HG03025 (cell line): ENCODE results near the gene MTLN.
"Not testable (repeated sequence)": the region's sequence is repeated elsewhere in the genome, so short reads cannot be mapped to it uniquely, and the experiment has no call there.

Experiments used
- ATAC-seq: cut with Tn5 transposase; IDR thresholded peaks from one replicate; pipeline ENCODE4 v1.9.1; 2021; ENCODE audit warnings: mild to moderate bottlenecking, moderate library complexity; ENCODE audit not compliant: unreplicated experiment, low FRiP score

Gene MTLN

DNA sequence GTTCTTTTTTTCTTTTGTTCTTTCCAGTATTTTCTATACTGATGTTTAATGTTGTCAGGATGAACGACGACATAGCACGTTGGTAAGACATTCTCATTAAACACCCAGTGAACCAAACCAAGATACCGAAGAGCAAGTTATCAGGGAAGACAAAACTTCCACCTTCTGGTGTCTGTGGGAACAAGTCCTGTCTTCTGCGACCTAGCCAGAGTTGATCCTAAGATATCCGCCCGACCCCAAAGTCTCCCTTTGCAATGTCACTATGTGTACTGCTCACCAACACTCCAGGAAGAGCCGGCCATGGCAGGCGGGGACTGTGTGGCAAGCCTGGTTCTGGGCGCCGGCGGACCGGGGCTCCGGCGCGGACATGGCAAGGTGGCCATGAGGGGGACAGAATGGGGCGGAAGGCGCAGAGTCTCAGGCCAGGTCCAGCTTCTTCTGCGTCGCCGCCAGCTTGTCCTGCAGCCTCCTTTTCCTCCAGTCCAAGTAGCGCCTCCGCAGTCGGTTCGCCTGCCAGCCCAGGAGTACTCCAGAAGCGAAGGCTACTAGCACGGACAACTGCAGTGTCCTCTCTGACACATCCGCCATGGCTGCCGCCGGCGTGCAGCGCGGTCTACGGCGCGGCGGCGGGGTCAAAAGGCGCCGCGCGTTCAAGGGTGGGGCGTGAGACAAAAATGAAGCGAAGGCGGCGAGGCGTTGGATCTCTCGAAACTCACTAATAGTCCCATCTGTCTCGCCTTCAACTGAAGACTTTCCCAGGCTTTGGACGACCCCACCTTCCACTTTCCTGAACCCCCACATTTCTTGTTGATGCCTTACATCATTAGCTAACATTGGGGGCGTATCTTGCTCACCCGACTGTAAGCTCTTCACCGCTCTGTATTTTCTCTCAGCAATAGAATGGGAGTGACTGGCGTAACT lies at the start of gene MTLN:
MTLN (minus strand) TSS at position 610 of the 921 bp plus-strand sequence; CDS start at position 588, 22 bp downstream.
- ATAC-seq = peak; percentile 77

DNA sequence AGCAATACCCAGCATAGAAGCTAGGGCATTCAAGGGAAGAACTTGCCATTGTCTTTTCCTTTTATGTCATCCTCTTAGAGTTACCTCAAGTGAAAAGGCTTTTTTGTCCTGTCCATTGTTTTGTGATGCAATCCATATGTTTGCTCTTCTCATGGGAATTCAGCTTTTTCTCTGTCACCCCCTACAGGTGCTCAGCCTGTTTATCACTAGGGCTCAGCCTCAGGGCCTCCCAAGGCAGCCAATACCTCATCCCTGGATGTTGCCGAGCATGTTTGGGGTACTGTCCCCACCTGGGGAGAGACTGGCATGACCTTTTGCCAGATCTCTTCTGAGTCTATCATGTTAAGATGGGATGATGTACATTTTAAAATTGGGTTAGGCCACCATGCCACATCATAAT lies 49.6 kb upstream of the MTLN start:
- not testable (repeated sequence) for ATAC-seq

DNA sequence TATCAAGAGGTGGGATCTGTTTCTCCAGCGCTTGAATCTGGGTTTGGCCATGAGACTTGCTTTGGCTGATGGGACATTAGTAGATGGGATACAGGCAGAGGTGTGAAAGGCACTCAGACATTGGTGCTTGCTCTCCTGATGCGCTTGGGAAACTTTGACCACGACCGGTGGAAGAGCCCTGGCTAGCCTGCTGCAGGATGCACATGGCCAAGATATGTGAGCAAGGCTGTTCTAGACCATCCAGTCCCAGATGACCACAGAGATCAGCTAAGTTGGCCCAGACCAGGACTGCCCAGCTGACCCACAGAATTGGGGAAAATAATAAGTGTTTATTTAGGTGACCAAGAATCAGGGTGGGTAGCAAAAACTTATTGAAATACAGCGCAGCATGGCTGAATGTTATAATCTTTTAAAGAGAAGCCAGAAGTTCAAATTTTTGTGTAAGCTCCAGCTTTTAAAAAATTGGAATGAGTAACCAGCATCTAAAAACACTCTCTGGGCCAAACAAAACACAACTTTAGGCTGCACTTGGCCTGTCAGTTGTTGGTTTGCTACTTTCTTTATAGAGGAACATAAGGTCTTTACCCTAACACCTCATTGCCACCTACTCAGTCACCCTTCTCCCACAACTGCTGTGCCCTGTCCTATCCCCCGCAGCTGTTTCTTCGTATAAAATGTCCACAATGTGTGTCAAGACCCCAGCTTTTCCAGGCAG lies 35.9 kb upstream of the MTLN start:
- not testable (repeated sequence) for ATAC-seq

- ATAC-seq = not testable (repeated sequence)
These were observed 33.4 kb upstream of the MTLN start for GRCh38 chr2:110245488-110246435.

DNA sequence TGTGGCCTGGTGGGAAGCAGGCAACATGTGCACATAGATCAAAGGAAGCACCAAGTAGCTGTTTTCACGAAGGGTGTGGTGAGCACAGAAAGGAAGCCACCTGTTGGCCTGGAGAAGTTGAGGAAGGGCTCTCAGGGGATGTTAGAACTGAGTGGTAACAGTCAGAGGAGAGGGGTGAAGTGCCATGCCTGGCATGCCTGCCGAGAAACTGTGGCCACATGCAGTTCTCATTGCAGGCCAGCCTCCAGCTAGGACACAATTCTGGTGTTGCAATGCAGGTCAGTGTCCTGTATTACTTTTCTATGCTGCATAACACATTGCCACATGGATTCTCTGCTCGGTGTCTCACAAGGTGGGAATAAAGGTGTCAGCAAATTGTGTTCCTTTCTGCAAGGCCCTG lies 30.9 kb upstream of the MTLN start:
- ATAC-seq = not testable (repeated sequence)

GRCh38 chr2:110234514-110234913 lies 22.2 kb upstream of the MTLN start:
- not testable (repeated sequence) for ATAC-seq

- not testable (repeated sequence) for ATAC-seq
These were observed 17.5 kb upstream of the MTLN start for GRCh38 chr2:110229886-110230285.

DNA sequence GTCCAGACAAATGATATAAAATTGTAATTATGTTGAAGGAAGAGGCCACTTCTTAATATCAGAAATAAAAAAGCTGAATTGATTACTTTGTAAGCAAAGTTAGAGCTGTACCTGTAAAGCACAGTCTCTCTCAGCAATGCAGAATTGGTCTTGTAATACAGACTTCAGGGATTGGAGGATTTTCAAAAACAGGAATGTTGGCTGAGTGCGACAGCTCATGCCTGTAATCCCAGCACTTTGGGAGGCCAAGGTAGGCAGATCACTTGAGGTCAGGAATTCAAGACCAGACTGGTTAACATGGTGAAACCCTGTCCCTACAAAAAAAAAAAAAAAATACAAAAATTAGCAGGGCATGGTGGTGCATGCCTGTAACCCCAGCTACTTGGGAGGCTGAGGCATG lies 10.3 kb upstream of the MTLN start:
- not testable (repeated sequence) for ATAC-seq

GRCh38 chr2:110221938-110222337 lies 9.6 kb upstream of the MTLN start:
- ATAC-seq = no peak

DNA sequence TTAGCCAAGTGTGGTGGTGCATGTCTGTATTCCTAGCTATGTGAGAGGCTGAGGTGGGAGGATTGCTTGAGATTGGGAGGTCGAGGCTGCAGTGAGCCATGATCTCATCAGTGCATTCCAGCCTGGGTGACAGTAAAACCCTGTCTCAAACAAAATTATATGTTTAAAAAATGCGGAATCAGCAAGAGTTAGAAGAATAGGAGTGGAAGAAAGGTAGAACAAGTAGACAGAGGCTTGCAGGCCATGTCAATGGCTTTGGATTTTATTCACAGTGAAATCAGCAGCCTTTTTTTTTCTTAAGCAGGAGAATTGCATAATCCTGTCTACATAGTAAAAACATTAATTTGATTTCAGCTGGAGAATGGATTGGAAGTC lies 7.8 kb upstream of the MTLN start:
- ATAC-seq = no peak

GRCh38 chr2:110219496-110220189 lies 7.3 kb upstream of the MTLN start:
- ATAC-seq = no peak

DNA sequence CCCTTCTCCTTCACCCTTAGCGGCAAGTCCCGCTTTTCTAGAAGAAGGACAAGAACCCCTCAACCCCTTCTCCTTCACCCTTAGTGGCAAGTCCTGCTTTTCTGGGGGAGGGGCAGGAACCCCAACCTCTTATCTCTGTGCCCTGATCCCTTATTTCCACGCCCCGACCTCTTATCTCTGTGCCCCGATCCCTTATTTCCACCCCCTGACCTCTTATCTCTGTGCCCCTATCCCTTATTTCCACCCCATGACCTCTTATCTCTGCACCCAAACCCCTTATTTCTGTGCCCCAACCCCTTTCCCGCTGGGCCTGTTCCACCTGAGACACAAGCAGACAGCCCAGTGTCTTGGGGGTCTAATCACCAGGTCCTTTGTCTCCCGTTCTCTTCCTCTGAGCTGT lies 6.5 kb upstream of the MTLN start:
- ATAC-seq = not testable (repeated sequence)

GRCh38 chr2:110216803-110217202 lies 4.5 kb upstream of the MTLN start:
- ATAC-seq = no peak

GRCh38 chr2:110216199-110216598 lies 3.9 kb upstream of the MTLN start:
- no peak for ATAC-seq

- ATAC-seq = no peak
These were observed 3.3 kb upstream of the MTLN start for GRCh38 chr2:110215566-110216158.

DNA sequence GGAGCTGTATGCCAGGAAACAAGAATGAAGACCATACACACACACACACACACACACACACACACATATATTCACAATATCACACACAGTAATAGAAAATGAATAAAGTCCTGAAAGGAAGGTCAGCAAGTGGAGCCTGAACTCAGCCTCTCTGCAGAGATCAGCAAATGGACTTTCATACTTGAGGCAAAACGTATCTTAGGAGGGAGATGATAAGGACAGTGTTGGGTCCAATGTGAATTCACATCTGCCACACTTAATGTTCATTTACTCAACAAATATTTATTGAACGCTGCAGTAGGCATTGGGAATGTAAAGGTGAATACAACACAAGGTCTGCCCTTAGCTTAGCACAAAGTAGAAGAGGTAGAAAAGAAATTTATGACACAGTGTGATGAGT lies 2.7 kb upstream of the MTLN start:
- ATAC-seq = no peak

DNA sequence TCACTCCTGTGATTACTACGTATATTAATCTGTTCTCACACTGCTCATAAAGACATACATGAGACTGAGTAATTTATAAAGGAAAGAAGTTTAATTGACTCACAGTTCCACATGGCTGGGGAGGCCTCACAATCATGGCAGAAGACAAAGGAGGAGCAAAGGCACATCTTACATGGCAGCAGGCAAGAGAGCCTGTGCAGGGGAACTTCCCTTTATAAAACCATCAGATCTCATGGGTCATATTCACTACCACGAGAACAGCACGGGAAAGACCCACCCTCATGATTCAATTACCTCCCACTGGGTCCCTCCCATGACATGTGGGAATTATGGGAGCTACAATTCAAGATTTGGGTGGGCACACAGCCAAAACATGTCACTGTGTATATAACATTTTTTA lies 1.2 kb upstream of the MTLN start:
- not testable (repeated sequence) for ATAC-seq

DNA sequence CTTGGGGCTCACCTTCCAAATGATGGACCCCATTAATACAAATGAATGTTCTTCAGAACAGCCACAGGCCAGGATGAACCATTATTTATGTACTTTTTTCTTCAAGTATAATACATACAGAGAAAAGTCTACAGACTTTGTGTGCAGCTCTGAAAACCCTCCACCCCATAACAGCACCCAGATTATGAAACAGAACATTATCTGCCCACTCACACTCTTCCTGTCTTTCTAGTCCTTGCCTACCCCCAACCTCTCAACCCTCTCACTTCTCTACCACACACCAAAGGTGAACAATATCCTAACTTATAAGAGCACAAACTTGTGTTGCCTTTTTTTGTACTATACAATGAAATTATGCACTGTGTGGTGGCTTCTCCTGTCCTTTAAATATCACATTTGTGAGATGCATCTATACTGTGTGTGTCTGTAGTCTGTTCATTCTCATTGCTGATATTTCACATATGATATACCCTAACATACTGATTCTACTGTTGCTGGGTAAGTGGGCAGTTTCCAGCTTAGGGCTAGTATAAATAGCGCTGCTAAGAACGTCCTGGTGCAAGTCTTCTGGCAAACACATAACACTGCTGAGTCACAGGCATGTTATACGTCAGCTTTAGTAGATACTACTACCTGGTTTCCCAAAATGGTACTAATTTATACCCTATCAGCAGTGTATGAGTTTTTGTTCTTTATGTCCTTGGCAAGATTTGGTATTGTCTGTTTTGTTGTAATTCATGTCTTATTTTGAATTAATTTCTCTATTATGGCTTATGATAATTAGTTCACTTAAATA lies 6.5 kb downstream of the MTLN start:
- ATAC-seq = no peak
